Measurements from ENCODE around the gene CACNA1C. TPM values are rescaled to one million over a fixed set of nuclear protein-coding genes. Genes with fewer than 3 reads are reported as not detected.

CACNA1C gene
- total RNA-seq, 4 donors from 2014 or later = 1.4 to 3.7 (median 2.2) TPM

DNA sequence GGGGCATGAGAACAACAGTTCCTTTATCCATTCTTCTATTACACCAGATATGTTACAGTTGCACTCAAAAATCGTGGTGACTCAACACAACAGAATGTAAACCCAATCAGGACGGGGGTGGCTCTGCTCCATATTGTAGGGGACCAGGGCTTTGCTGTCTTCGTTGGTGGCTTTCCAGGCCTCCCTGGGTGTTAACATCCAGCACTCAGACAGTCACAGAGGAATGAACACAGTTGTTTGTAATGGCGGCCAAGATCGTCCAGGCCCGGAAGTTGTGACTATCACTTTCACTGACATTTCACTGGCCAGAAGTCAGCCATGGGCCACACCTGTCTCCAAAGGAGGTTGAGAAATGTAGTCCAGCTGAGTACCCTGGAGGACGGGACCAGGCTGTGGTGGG lies 204.1 kb downstream of the CACNA1C start:
- Histone ChIP-seq H3K4me3 (no peak overlapping the region), H3K36me3 (no peaks in the 10 kb centered on the region), H3K9me3 (no peaks in the 10 kb centered on the region), H3K27ac (no peak overlapping the region), H3K27me3 (no peaks in the 10 kb centered on the region), H3K4me1 (peaks cover 3% of the 10 kb centered on the region)
- 84% methylated on average over 7 of the region's 7 CpGs for WGBS
- TF ChIP-seq POLR2AphosphoS5 (IDR thresholded peaks at IDR 0.05) = no peak
- TF ChIP-seq, protein P1, sequence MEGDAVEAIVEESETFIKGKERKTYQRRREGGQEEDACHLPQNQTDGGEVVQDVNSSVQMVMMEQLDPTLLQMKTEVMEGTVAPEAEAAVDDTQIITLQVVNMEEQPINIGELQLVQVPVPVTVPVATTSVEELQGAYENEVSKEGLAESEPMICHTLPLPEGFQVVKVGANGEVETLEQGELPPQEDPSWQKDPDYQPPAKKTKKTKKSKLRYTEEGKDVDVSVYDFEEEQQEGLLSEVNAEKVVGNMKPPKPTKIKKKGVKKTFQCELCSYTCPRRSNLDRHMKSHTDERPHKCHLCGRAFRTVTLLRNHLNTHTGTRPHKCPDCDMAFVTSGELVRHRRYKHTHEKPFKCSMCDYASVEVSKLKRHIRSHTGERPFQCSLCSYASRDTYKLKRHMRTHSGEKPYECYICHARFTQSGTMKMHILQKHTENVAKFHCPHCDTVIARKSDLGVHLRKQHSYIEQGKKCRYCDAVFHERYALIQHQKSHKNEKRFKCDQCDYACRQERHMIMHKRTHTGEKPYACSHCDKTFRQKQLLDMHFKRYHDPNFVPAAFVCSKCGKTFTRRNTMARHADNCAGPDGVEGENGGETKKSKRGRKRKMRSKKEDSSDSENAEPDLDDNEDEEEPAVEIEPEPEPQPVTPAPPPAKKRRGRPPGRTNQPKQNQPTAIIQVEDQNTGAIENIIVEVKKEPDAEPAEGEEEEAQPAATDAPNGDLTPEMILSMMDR (IDR thresholded peaks at IDR 0.05) = no peak
- no peak for TF ChIP-seq POLR2A (IDR thresholded peaks at IDR 0.05)
- TF ChIP-seq EP300 (IDR thresholded peaks at IDR 0.05) = no peak
- no peak for DNase-seq (ENCODE audit: low spot score in 2 of 2)

DNA sequence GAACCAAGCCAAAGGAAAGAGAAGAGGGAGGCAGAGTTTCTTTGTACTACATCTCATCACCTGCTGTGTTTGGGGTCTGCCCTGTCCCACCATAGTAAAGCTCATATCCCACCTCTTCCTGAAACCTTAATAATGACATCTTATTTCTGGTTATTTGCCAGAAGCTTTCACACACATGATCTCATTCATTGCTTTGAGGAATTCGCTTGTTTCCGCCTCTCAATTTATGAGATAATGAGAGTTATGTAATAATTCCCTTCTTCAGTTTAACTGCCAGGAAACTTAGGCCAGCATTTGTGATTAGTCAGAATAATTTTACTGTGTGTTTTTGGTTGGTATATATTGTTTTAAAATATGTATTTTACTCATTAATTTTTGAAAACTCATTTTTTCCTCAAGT lies 205.2 kb downstream of the CACNA1C start:
- Histone ChIP-seq H3K27ac (no peak overlapping the region), H3K36me3 (no peaks in the 10 kb centered on the region), H3K4me3 (no peak overlapping the region), H3K27me3 (peaks cover 2% of the 10 kb centered on the region), H3K4me1 (peaks cover 3% of the 10 kb centered on the region), H3K9me3 (no peaks in the 10 kb centered on the region)
- TF ChIP-seq, protein P1 (IDR thresholded peaks at IDR 0.05) = no peak
- TF ChIP-seq EP300 (IDR thresholded peaks at IDR 0.05) = no peak
- TF ChIP-seq POLR2A (IDR thresholded peaks at IDR 0.05) = no peak
- no peak for TF ChIP-seq POLR2AphosphoS5 (IDR thresholded peaks at IDR 0.05)
- WGBS = 54% methylated on average over 2 of the region's 2 CpGs
- no peak for DNase-seq (ENCODE audit: low spot score in 2 of 2)

DNA sequence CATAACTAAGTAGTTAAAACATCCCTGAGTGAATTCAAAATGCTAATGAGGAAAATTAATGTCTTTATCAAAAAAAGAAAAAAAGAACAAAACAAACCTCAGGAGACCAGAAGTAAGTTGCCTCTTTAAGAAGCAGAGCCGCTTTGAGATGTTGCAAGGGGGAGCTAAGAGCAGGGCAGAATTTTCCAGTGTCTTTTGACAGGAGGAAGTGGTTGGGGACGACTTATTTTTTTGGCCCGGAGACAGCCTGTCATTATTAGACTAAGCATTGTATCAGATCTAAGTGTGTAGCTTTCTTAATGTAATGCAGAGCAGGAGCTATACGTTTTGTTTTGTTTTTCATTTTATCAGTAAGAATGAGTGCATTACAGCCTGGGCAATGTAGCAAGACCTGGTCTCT lies 206.6 kb downstream of the CACNA1C start:
- no peak for TF ChIP-seq EP300 (IDR thresholded peaks at IDR 0.05)
- TF ChIP-seq, protein P1 (IDR thresholded peaks at IDR 0.05) = no peak
- TF ChIP-seq POLR2A (IDR thresholded peaks at IDR 0.05) = no peak
- no peak for TF ChIP-seq POLR2AphosphoS5 (IDR thresholded peaks at IDR 0.05)
- 22% methylated on average over 4 of the region's 4 CpGs for WGBS
- H3K27ac ChIP-seq = no peak overlapping the region
- no peaks in the 10 kb centered on the region for H3K9me3 ChIP-seq
- peaks cover 4% of the 10 kb centered on the region for H3K27me3 ChIP-seq
- H3K4me1 ChIP-seq = peaks cover 7% of the 10 kb centered on the region
- H3K36me3 ChIP-seq = no peaks in the 10 kb centered on the region
- no peak for DNase-seq (ENCODE audit: low spot score in 2 of 2)
- H3K4me3 ChIP-seq = no peak overlapping the region

DNA sequence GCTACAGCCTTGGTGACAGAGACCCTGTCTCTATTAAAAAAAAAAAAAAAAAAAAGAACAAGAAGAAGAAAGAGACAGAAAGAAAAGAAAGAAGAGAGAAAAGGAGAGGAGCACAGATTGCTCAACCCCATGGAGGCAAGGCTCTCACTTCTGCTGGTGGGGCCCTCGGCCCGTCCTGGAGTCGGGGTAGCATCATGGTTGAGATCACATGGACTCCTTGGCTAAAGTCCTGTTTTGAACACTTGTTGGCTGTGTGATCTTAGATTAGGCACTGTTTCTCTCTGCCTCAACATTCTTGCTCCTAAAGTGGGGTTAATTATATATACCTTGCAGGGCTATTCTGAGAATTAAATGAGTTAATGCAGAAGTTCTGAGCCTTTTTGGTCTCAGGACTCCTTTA lies 207.7 kb downstream of the CACNA1C start:
- H3K36me3 ChIP-seq = no peaks in the 10 kb centered on the region
- TF ChIP-seq POLR2A (IDR thresholded peaks at IDR 0.05) (no peak), EP300 (IDR thresholded peaks at IDR 0.05) (no peak), POLR2AphosphoS5 (IDR thresholded peaks at IDR 0.05) (no peak)
- TF ChIP-seq, protein P1 (IDR thresholded peaks at IDR 0.05) = no peak
- no peaks in the 10 kb centered on the region for H3K9me3 ChIP-seq
- H3K27me3 ChIP-seq = peaks cover 4% of the 10 kb centered on the region
- 85% methylated on average over 3 of the region's 3 CpGs for WGBS
- no peak overlapping the region for H3K27ac ChIP-seq
- peaks cover 16% of the 10 kb centered on the region for H3K4me1 ChIP-seq
- DNase-seq (ENCODE audit: low spot score in 2 of 2) = no peak
- no peak overlapping the region for H3K4me3 ChIP-seq

DNA sequence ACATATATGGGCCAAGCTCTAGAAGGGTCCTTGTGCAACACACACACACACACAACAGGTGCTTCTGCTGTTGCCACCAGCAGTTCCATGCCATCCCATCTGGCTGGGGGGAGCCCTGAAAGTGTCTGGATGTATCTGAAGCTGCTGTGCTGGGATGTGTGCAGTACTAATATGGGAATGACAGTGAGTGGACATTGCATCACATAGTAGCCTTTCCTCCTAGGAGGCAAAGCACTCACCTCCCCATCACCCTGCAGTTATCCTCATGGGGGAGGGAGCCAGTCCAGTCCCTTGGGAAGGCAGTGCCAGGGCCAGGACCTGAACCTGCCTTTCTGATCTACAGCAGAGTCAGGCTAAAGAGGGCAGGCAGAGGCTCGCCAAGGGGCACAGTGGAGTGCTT lies 208.9 kb downstream of the CACNA1C start:
- Histone ChIP-seq H3K9me3 (no peaks in the 10 kb centered on the region), H3K36me3 (no peaks in the 10 kb centered on the region), H3K27me3 (peaks cover 4% of the 10 kb centered on the region), H3K27ac (no peak overlapping the region), H3K4me1 (peaks cover 19% of the 10 kb centered on the region), H3K4me3 (no peak overlapping the region)
- TF ChIP-seq EP300 (IDR thresholded peaks at IDR 0.05) = no peak
- TF ChIP-seq POLR2AphosphoS5 (IDR thresholded peaks at IDR 0.05) = no peak
- TF ChIP-seq, protein P1 (IDR thresholded peaks at IDR 0.05) = no peak
- no peak for TF ChIP-seq POLR2A (IDR thresholded peaks at IDR 0.05)
- no peak for DNase-seq (ENCODE audit: low spot score in 2 of 2)
- WGBS = no CpG with 5 or more reads among the region's 1 CpG

Measured in suprapubic skin (tissue), 4 donors.